HL-60/S4 treated with retinoic acid at 250 ng/mL for 4 days and 3 days (cell line): ENCODE results near the gene TECRL.

Experiments
- in situ Hi-C: fragments of 300-500 bp; cut with MboI; formaldehyde crosslinking; loops from 2 replicates; pipeline ENCODE4 v1.7.0; 2022; ENCODE audit warnings: low sequenced_read_pairs

The TECRL gene

GRCh38 chr4:64330143-64330542 lies 79.1 kb downstream of the TECRL start:
- in situ Hi-C loops, result no loop called here

GRCh38 chr4:64327237-64327636 lies 82.0 kb downstream of the TECRL start:
- in situ Hi-C loops, result no loop called here

- in situ Hi-C loops, result no loop called here
Measured at GRCh38 chr4:64326507-64326906, 82.7 kb downstream of the TECRL start.

- in situ Hi-C loops, result no loop called here
Measured at GRCh38 chr4:64306255-64306565, 103.0 kb downstream of the TECRL start.

GRCh38 chr4:64305565-64306254 lies 103.5 kb downstream of the TECRL start:
- in situ Hi-C loops, result no loop called here

GRCh38 chr4:64272432-64272831 lies 136.8 kb downstream of the TECRL start:
- in situ Hi-C loops, result no loop called here

GRCh38 chr4:64271601-64272081 lies 137.6 kb downstream of the TECRL start:
- in situ Hi-C loops, result no loop called here

- in situ Hi-C loops, result no loop called here
Measured at GRCh38 chr4:64266669-64267068, 142.6 kb downstream of the TECRL start.

GRCh38 chr4:64266263-64266662 lies 143.0 kb downstream of the TECRL start:
- in situ Hi-C loops, result no loop called here

GRCh38 chr4:64251781-64252180 lies 157.5 kb downstream of the TECRL start:
- in situ Hi-C loops, result no loop called here

GRCh38 chr4:64250488-64250887 lies 158.8 kb downstream of the TECRL start:
- in situ Hi-C loops, result no loop called here

GRCh38 chr4:64250061-64250460 lies 159.2 kb downstream of the TECRL start:
- in situ Hi-C loops, result no loop called here

- in situ Hi-C loops, result no loop called here
Measured at GRCh38 chr4:64248186-64248585, 161.1 kb downstream of the TECRL start.

GRCh38 chr4:64230709-64231310 lies 178.4 kb downstream of the TECRL start:
- in situ Hi-C loops, result no loop called here
